GM12878 (cell line): Measurements from ENCODE around the gene LIMCH1.

Experiments
- CTCF ChIP-seq, 3 experiments: IDR thresholded peaks in 2 of 3; conservative IDR thresholded peaks in 1 of 3; 2 replicates each; pipeline ENCODE4 v1.5.1; 2011; ENCODE audit warnings: low read depth in 3 of 3, low read length in 3 of 3, mild to moderate bottlenecking in 3 of 3, control low read depth in 2 of 3, moderate library complexity in 2 of 3, inconsistent platforms in 1 of 3, mixed read lengths in 1 of 3; ENCODE audit not compliant: control insufficient read depth in 2 of 3, insufficient read depth in 1 of 3; ENCODE audit errors: extremely low read depth in 1 of 3
- EP300 ChIP-seq, 2 experiments: fragments of 150-350 bp in 1 of 2; IDR thresholded peaks; 2 replicates each; pipeline ENCODE4 v1.6.1; 2011 to 2012; ENCODE audit warnings: low read depth in 2 of 2, low read length in 2 of 2, borderline replicate concordance in 1 of 2, improper control_type of control experiment in 1 of 2, inconsistent platforms in 1 of 2; ENCODE audit not compliant: control insufficient read depth in 1 of 2
- HDAC2 ChIP-seq: fragments of 200-600 bp; sonication (generic); IDR thresholded peaks from 2 replicates; pipeline ENCODE4 v1.6.1; 2017
- NFIC ChIP-seq: IDR thresholded peaks from 2 replicates; pipeline ENCODE4 v1.6.1; 2012; ENCODE audit warnings: low read depth, mild to moderate bottlenecking, inconsistent platforms, low read length, moderate library complexity
- POLR2A ChIP-seq: IDR thresholded peaks from 2 replicates; pipeline ENCODE4 v1.6.1; 2011; ENCODE audit warnings: low read depth, mild to moderate bottlenecking, low read length
- POLR2AphosphoS5 ChIP-seq: IDR thresholded peaks from 2 replicates; pipeline ENCODE4 v1.6.1; 2011; ENCODE audit warnings: mild to moderate bottlenecking, low read length, inconsistent platforms
- SIX5 ChIP-seq: IDR thresholded peaks from 2 replicates; pipeline ENCODE4 v1.6.1; 2011; ENCODE audit warnings: mild to moderate bottlenecking, low read depth, low read length, moderate library complexity; ENCODE audit not compliant: severe bottlenecking
- SRF ChIP-seq, 2 experiments: IDR thresholded peaks; 2 replicates each; pipeline ENCODE4 v1.6.1; 2011; ENCODE audit warnings: low read depth in 2 of 2, low read length in 2 of 2, mild to moderate bottlenecking in 1 of 2, moderate library complexity in 1 of 2
- USF2 ChIP-seq: IDR thresholded peaks from 2 replicates; pipeline ENCODE4 v1.6.1; 2011; ENCODE audit warnings: low read depth, low read length, improper control_type of control experiment, borderline replicate concordance
- YY1 ChIP-seq: IDR thresholded peaks from 2 replicates; pipeline ENCODE4 v1.6.1; 2011; ENCODE audit warnings: low read depth, mild to moderate bottlenecking, low read length
- ZBTB40 ChIP-seq: fragments of 450-650 bp; IDR thresholded peaks from 2 replicates; pipeline ENCODE4 v1.6.1; 2016; ENCODE audit warnings: mild to moderate bottlenecking, moderate library complexity, borderline replicate concordance
- ZNF24 ChIP-seq: fragments of 450-650 bp; IDR thresholded peaks from 2 replicates; pipeline ENCODE4 v1.6.1; 2017; ENCODE audit warnings: antibody characterized with exemption, mild to moderate bottlenecking

- no peak for TF ChIP-seq USF2
- no peak for TF ChIP-seq SIX5
- no peak for TF ChIP-seq POLR2AphosphoS5
- TF ChIP-seq SRF (IDR thresholded peaks at IDR 0.05; ENCODE audit: low read depth in 2 of 2, low read length in 2 of 2): no peak
- no peak for TF ChIP-seq CTCF (IDR thresholded peaks at IDR 0.05 in 2 of 3, conservative IDR thresholded peaks at IDR 0.05 in 1 of 3; ENCODE audit: control insufficient read depth in 2 of 3, extremely low read depth in 1 of 3, insufficient read depth in 1 of 3, low read depth in 3 of 3, low read length in 3 of 3)
- TF ChIP-seq POLR2A: no peak
- no peak for TF ChIP-seq NFIC
- no peak for TF ChIP-seq YY1
- no peak for TF ChIP-seq EP300 (IDR thresholded peaks at IDR 0.05; ENCODE audit: borderline replicate concordance in 1 of 2, control insufficient read depth in 1 of 2, low read depth in 2 of 2, low read length in 2 of 2)
- TF ChIP-seq ZNF24: no peak
- no peak for TF ChIP-seq HDAC2
- no peak for TF ChIP-seq ZBTB40
Measured at GRCh38 chr4:41590591-41590990, 52.6 kb downstream of the LIMCH1 start.
